Esophagus squamous epithelium (tissue), 4 donors: Measurements from ENCODE around the gene SCD5.

ENCODE experiments used
- POLR2A ChIP-seq, 4 donors: fragments of 450-650 bp; IDR thresholded peaks; one replicate each; pipeline ENCODE4 v1.6.1; 2017; ENCODE audit warnings: antibody characterized with exemption in 4 of 4, mild to moderate bottlenecking in 4 of 4, moderate library complexity in 3 of 4
- TF ChIP-seq, protein P1 (sequence below), 6 experiments: fragments of 450-650 bp in 4 of 6; fragments of 200-600 bp in 2 of 6; sonication (generic) in 2 of 6; IDR thresholded peaks; one replicate each; pipeline ENCODE4 v1.5.1; 2016 to 2019; ENCODE audit warnings: antibody characterized with exemption in 6 of 6, mild to moderate bottlenecking in 4 of 6, moderate library complexity in 4 of 6

- TF ChIP-seq, protein P1, sequence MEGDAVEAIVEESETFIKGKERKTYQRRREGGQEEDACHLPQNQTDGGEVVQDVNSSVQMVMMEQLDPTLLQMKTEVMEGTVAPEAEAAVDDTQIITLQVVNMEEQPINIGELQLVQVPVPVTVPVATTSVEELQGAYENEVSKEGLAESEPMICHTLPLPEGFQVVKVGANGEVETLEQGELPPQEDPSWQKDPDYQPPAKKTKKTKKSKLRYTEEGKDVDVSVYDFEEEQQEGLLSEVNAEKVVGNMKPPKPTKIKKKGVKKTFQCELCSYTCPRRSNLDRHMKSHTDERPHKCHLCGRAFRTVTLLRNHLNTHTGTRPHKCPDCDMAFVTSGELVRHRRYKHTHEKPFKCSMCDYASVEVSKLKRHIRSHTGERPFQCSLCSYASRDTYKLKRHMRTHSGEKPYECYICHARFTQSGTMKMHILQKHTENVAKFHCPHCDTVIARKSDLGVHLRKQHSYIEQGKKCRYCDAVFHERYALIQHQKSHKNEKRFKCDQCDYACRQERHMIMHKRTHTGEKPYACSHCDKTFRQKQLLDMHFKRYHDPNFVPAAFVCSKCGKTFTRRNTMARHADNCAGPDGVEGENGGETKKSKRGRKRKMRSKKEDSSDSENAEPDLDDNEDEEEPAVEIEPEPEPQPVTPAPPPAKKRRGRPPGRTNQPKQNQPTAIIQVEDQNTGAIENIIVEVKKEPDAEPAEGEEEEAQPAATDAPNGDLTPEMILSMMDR (IDR thresholded peaks at IDR 0.05) = no peak
- no peak for TF ChIP-seq POLR2A (IDR thresholded peaks at IDR 0.05)
Observed at GRCh38 chr4:82591592-82591991, 207.0 kb downstream of the SCD5 start.
